NT2/D1 (cell line): ENCODE measurements around the gene PGA5.
"Not testable (repeated sequence)": the region's sequence is repeated elsewhere in the genome, so short reads cannot be mapped to it uniquely, and the experiment has no call there.

ENCODE experiments used
- YY1 ChIP-seq: IDR thresholded peaks from 2 replicates; pipeline ENCODE4 v1.6.1; 2011; ENCODE audit not compliant: insufficient read length, insufficient read depth
- ZNF274 ChIP-seq: IDR thresholded peaks from 2 replicates; pipeline ENCODE4 v1.6.1; 2011; ENCODE audit warnings: mild to moderate bottlenecking, low read depth, low read length

DNA sequence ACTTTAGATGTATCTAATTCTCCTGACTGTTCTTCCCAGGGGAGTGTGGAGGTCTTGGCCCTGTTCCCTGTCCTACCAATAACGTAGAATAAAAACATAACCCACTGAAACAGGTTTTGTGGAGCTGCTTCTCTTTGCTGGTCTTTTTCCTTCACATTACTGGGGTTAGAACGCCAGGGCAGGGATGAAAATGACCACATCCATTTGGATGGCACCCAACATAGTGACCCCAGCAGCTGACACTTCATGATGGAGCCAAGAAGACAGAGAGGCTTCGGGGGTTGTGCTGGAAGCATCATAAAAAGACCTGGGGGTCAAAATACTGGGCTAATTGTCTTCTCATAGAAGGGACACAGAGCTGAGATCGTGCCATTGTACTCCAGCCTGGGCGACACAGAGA, 9.4 kb upstream of the PGA5 start:
- TF ChIP-seq YY1, ZNF274: not testable (repeated sequence)
